Measurements from ENCODE around the gene EPB41.
"Not testable (repeated sequence)": the region's sequence is repeated elsewhere in the genome, so short reads cannot be mapped to it uniquely, and the experiment has no call there.

EPB41 gene

DNA sequence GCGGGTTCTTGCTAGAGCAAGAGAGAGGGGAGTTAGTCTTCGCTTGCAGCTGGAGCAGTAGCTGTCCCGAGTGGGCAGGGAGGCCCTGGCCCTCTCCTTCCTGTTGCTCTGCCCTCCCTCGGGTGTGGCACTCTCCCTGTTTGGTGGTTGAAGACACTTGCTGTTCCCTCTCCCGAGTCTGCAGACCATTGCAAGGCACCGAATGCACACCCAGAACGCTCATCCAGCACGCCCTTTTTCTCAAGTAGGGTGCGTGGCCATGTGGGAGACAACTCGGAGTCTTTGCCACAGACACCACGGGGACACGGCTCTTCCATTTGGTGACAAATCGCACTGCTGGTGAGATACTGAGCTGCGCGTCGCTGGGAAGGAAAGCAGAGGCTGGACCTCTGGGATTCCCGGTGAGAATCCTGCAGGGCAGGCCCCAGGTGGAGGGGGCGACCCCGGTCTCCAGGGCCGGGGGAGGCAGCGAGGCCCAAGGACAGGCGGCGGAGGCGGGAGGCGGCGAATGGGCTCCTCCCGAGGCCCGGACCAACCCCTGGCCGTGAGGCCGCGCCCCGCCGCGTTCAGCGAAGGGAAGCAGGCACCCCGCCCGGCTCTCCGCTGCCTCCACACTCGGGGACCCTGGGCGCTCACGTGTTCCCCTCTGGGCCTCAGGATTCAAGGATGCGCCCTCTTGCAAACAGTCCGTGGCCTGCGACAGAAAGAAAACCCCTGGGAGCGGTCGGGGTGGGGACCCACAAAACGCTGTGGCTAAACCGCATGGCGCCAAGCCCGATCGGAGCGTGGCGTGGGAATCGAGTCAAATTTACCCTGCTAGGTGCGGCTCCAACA lies 219.7 kb downstream of the EPB41 start:
- no peak for DNase-seq (ENCODE audit: low spot score)

DNA sequence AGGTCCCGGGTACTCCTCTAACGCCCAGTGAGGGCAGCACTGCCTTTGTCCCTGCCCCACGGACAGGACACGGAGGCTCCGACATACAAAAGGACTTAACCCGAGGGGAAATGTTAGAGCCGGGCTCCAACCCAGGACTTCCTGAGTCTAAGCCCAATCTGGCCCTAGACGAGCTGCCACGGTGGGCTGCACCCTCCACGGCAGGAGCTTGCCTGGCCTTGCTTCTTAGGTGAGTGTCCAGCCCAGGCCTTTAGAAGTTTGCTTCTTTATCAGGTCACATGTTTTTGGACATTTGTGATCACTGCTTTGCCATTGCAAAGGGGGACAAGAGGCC lies 220.3 kb downstream of the EPB41 start:
- DNase-seq (ENCODE audit: low spot score), result no peak

DNA sequence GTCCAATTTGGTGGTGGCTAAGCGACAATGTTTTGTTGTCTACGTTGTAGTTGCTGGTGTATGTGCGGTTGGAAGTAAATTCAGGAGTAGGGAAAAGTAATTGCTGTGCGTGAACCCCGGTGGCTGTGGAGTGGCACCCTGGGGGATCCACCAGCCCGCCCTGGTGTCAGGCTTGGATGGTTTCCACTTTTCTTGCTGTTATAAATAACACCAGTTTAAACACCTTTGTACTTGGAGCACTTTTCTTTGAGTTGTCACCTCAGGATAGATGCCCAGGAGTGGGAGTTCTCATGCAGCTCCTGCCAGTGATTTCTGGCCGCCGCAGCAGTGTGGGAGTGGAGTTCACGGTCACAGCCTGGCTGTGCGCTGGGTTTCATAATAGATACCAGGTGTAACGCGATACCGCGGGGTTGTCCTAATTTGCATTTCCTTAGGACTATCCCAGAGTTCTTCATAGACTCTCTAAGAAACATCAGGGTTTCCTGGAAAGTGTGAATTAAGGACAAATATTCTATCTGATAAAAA lies 222.1 kb downstream of the EPB41 start:
- no peak for DNase-seq (ENCODE audit: low spot score)

- DNase-seq (ENCODE audit: low spot score), result no peak
Measured at GRCh38 chr1:29142714-29143113, 228.3 kb downstream of the EPB41 start.

DNA sequence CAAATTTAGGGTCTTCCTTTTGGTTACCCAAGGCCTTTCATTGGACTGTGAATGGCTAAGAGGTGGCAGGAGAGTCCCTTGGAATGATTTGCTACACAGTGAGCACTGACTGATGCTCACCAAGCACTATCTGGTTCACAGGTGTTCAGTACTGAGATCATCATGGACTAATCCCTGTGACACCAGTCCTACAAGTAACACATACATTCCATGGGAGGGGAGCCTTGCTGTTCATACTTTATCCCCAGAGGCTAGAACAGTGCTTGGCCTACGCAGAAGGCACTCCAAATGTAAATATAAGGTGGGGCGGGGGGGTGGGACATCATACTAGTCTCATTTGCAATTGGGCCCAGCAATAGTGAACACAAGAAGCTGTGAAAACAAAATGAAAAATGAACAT lies 229.8 kb downstream of the EPB41 start:
- DNase-seq (ENCODE audit: low spot score), result no peak

- no peak for DNase-seq (ENCODE audit: low spot score)
Measured at GRCh38 chr1:29145739-29146437, 231.5 kb downstream of the EPB41 start.

DNA sequence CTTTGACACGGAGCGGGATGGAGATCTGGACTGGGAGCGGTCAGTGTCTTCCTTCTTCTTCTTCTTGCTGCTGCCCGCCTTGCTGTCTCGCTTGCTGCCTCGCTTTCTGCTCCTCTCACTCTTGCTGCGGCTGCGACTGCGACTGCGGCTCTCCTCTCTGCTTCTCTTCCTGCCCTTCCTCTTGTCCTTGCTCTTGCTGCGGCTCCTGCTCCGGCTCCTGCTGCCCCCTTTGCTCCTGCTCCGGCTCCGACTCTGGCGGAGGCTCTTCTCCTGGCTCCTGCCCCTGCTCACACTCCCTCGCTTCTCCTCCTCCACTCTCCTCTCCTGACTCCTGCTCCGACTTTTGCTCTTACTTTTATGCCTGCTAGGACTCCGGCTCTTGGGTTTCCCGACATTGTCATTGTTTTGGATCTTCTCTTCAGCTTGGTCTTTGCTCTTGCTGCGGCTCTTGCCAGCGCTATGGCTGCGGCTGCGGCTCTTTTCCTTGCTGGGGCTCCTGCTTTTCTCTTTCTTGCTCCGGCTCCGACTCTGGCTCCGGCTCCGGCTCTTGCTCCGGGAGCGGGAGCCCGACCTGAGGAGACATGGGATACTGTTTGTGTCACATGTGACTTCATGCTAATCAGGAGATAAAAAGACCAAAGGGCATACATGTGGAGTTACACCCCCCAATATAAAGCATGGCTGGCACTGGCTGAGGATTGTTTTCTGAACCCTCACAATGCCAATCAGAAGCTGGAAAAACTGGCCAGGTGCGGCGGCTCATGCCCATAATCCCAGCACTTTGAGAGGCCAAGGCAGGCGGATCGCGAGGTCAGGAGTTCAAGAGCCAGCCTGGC lies 234.5 kb downstream of the EPB41 start:
- DNase-seq (ENCODE audit: low spot score), result no peak

DNA sequence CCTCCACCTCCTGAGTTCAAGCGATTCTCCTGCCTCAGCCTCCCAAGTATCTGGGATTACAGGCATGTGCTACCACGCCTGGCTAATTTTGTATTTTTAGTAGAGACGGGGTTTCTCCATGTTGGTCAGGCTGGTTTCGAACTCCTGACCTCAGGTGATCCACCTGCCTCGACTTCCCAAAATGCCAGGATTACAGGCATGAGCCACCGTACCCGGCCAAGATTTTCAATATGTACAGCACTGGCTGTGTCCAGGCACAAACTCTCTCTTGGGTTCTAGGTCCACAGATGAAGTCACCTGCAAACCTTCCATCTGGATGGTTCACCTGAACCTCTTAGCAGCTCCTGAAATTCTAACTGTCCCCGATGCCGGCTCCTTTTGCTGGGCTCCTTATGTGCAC lies 236.0 kb downstream of the EPB41 start:
- DNase-seq (ENCODE audit: low spot score), result not testable (repeated sequence)

- DNase-seq (ENCODE audit: low spot score), result no peak
Measured at GRCh38 chr1:29152046-29152805, 237.9 kb downstream of the EPB41 start.

- no peak for DNase-seq (ENCODE audit: low spot score)
Measured at GRCh38 chr1:29156543-29157268, 242.3 kb downstream of the EPB41 start.

GRCh38 chr1:29157269-29157601 lies 242.9 kb downstream of the EPB41 start:
- DNase-seq (ENCODE audit: low spot score), result no peak

- no peak for DNase-seq (ENCODE audit: low spot score)
Measured at GRCh38 chr1:29159773-29160172, 245.4 kb downstream of the EPB41 start.

GRCh38 chr1:29162025-29162424 lies 247.7 kb downstream of the EPB41 start:
- DNase-seq (ENCODE audit: low spot score), result no peak

DNA sequence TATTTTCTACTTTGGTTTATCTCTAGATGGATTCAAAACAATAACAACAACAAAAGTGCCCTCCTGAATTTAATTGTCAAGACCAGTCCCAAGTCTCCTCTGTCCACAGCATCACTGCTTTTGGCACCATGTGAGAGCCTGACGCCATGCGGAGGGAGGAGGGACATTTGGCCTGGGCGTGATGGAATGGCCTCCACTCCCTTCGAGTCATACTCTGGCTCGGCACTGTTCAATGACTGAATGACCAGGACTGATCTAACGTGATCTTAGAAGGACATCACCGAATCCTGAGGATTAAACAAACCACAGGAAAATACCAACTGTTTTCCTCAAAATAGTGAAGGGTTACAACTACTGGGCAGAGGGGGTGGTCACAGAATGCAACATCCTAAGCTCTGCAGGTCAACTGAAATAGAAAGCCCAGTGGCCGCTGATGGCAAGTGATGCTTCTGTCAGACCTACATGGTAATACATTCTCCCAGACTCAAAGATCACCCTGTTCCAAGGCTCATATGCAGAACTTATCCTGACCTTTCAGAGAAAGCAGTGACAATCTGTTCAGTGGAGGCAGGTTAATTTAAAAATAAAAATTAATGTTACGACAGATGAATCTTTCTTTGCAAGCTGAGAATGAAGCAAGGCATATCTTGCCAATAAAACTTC lies 248.2 kb downstream of the EPB41 start:
- no peak for DNase-seq (ENCODE audit: low spot score)

DNA sequence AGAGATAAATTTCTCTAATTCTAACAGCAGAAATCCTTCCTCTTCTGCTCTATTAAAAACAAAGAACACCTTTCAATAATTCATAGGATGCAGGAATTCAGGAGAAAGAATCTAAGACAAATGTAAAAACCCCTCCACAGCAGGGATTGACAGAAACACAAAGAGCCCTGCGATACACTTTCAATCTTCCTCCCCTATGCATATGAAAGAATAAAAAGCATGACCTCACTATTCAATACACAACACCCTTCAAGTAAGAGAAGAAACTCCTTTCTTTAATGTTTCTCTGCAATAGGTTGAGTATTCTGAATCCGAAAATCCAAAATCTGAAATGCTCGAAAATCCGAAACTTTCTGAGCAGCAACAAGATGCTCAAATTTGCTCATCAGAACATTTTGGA lies 250.2 kb downstream of the EPB41 start:
- DNase-seq (ENCODE audit: low spot score), result no peak

- no peak for DNase-seq (ENCODE audit: low spot score)
Measured at GRCh38 chr1:29166291-29166878, 252.0 kb downstream of the EPB41 start.

DNA sequence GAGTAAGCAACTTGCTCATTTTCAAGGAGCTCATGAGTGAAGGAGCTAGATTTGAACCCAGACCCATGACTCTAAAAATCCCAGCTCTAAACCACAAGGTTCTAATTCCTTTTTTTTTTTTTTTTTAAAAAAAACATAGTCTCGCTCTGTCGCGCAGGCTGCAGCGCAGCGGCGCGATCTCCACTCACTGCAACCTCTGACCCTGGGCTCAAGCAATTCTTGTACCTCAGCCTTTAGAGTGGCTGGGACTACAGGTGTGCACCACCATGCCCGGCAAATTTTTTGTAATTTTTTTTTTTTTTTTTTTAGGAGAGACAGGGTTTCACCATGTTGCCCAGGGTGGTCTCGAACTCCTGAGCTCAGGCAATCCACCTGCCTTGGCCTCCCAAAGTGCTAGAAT lies 253.5 kb downstream of the EPB41 start:
- DNase-seq (ENCODE audit: low spot score), result no peak

All from pons (tissue), 1 donor.